Stimulated activated CD4-positive, alpha-beta T cell treated with anti-CD3 and anti-CD28 coated beads, Interleukin-4, amount 100 ng/mL, for 24 hours (primary cell): ENCODE results near the gene RAX2.
A peak's percentile ranks its signal among the peaks of the same experiment; 100 is the strongest.

ENCODE experiments used
- DNase-seq: peaks from one replicate; pipeline ENCODE4 v3.0.0-alpha.2; 2020

RAX2 gene

GRCh38 chr19:3722443-3723109, 49.5 kb downstream of the RAX2 start:
- DNase-seq: no peak

- DNase-seq: no peak
Observed at GRCh38 chr19:3721887-3722442, 50.1 kb downstream of the RAX2 start.

- DNase-seq: peak; percentile 92
Observed at GRCh38 chr19:3721131-3721886, 50.7 kb downstream of the RAX2 start.

- no peak for DNase-seq
Observed at GRCh38 chr19:3720349-3720917, 51.6 kb downstream of the RAX2 start.

- no peak for DNase-seq
Observed at GRCh38 chr19:3719868-3720267, 52.2 kb downstream of the RAX2 start.
